ENCODE measurements around the gene BCL11B. TPM values are rescaled to one million over a fixed set of nuclear protein-coding genes. Genes with fewer than 3 reads are reported as not detected.

Gene BCL11B
- total and polyA plus RNA-seq, 2 of the 8 experiments (the other 6 are each of a cell fraction or from before 2014, with no cell fraction given), result 0.63 to 5.9 TPM

DNA sequence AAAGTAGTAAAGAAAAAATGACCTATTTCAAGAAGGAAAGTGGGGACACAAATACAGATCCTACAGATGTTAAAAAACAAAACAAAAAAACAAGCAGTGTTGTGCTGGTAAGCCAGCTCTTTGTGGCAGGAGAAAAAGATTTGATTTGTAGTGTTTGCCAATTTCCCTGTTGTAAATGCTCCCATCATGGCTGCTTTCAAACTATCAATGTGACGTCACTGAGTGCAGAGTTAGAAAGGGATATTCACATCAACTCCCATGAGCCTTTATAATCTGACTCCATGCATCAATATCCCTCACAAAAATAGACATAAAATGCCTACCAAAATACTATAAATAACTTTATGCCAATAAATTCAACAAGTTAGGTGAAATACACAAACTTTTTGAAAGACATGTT is 32.2 kb upstream of the BCL11B start:
- H2AFZ ChIP-seq (ENCODE audit: low read length), result no peak overlapping the region

More for the DNA sequence above, 32.2 kb upstream of the BCL11B start:
- Histone ChIP-seq H3K14ac (ENCODE audit: insufficient read length) (no peak overlapping the region), H2BK15ac (ENCODE audit: low read length) (no peak overlapping the region), H2BK5ac (ENCODE audit: low read depth, low read length) (no peak overlapping the region), H3K79me1 (ENCODE audit: low read depth, low read length) (no peaks in the 10 kb centered on the region), H3K27me3 (replicated peaks in 1 of 4; ENCODE audit: control insufficient read depth in 3 of 4, extremely low read depth in 1 of 4, insufficient read depth in 3 of 4, low read length in 3 of 4) (no peaks in the 10 kb centered on the region), H3K4me3 (ENCODE audit: extremely low read depth in 1 of 4, insufficient read depth in 2 of 4, low read depth in 3 of 4, low read length in 4 of 4) (no peak overlapping the region), H3K23ac (ENCODE audit: insufficient read length) (no peak overlapping the region), H3K9me3 (ENCODE audit: insufficient read depth in 2 of 2, low read depth in 1 of 2, low read length in 1 of 2) (peaks cover 0 to 3% of the 10 kb centered on the region in 2 experiments; a peak in 2 of 4 replicates), H2AK5ac (ENCODE audit: low read depth, low read length) (no peak overlapping the region), H3K4me1 (replicated peaks in 1 of 4; ENCODE audit: control insufficient read depth in 3 of 4, insufficient read depth in 4 of 4, low read length in 3 of 4) (peaks cover 0 to 7% (median 1%) of the 10 kb centered on the region in 4 experiments; a peak in 3 of 7 replicates), H3K18ac (ENCODE audit: extremely low read depth, low read length) (no peak overlapping the region), H4K5ac (ENCODE audit: insufficient read length, low read depth, low read length) (no peak overlapping the region), H2BK12ac (ENCODE audit: low read depth, low read length) (no peak overlapping the region), H4K20me1 (replicated peaks in 1 of 2; ENCODE audit: control insufficient read depth in 1 of 2, insufficient read depth in 2 of 2, low read length in 2 of 2) (no peaks in the 10 kb centered on the region), H3K36me3 (ENCODE audit: control insufficient read depth in 2 of 4, insufficient read depth in 4 of 4, low read length in 3 of 4) (peaks cover 0 to 2% (median 0%) of the 10 kb centered on the region in 4 experiments; a peak in 1 of 8 replicates), H4K91ac (replicated peaks; ENCODE audit: insufficient read length, low read length) (no peak overlapping the region), H2BK20ac (ENCODE audit: low read length) (no peak overlapping the region), H3K23me2 (ENCODE audit: low read depth, low read length) (0 out of 2 replicates have a peak, but pooled peaks cover under 1% of the 10 kb centered on the region), H3K56ac (replicated peaks; ENCODE audit: insufficient read length, low read depth, low read length) (no peak overlapping the region), H3K79me2 (ENCODE audit: control insufficient read depth in 1 of 2, insufficient read depth in 2 of 2, low read length in 2 of 2) (no peaks in the 10 kb centered on the region), H3K4ac (replicated peaks; ENCODE audit: insufficient read length, low read depth, low read length) (no peak overlapping the region), H4K8ac (ENCODE audit: extremely low read depth, insufficient read depth, low read length) (no peak overlapping the region), H3K4me2 (ENCODE audit: insufficient read depth in 1 of 2, low read depth in 2 of 2, low read length in 2 of 2) (no peak overlapping the region), H2BK120ac (replicated peaks; ENCODE audit: low read depth, low read length) (no peak overlapping the region), H3K9ac (replicated peaks in 1 of 4; ENCODE audit: extremely low read depth in 1 of 4, low read depth in 3 of 4, low read length in 3 of 4) (no peak overlapping the region), H3K27ac (ENCODE audit: low read depth, low read length) (no peak overlapping the region)
- 87% methylated on average over 1 of the region's 1 CpG; no CpG with 5 or more reads in 1 of the 2 experiments for WGBS, 2 experiments (ENCODE audit: extremely low coverage in 1 of 2, insufficient coverage in 1 of 2, insufficient read length in 1 of 2, insufficient replicate concordance in 2 of 2, low coverage in 1 of 2, low lambda C conversion rate in 2 of 2, missing lambda C conversion rate in 1 of 2)
- FAIRE-seq (no peak), DNase-seq (ENCODE audit: low read depth in 1 of 2, low spot score in 2 of 2) (no peak)
- ChIA-PET POLR2A (ENCODE audit: partially characterized antibody) (no interaction called here), CTCF (ENCODE audit: partially characterized antibody) (interaction anchor here (0.6 to 1.8 kb wide), 5 partner anchors 16 to 1877 kb away, joined by 3 read pairs; no protein-coding TSS in a partner anchor)
- TF ChIP-seq SIRT6 (IDR thresholded peaks at IDR 0.05; ENCODE audit: low read length), result no peak
- no peak for TF ChIP-seq MAX (IDR thresholded peaks at IDR 0.05)
- TF ChIP-seq KDM4A (IDR thresholded peaks at IDR 0.05; ENCODE audit: low read depth, low read length, severe bottlenecking), result no peak
- TF ChIP-seq CHD2 (IDR thresholded peaks at IDR 0.05; ENCODE audit: low read length), result no peak
- no peak for TF ChIP-seq CBX8 (IDR thresholded peaks at IDR 0.05; ENCODE audit: borderline replicate concordance, low read depth, low read length)

All from H1 (cell line).